Heart left ventricle (tissue), 13 donors: Measurements from ENCODE around the gene SLC44A1.

ENCODE experiments used
- CTCF ChIP-seq, 12 donors: fragments of 200-600 bp; sonication (generic) in 4 of 12; IDR thresholded peaks; one replicate each; pipeline versions ENCODE4 v1.5.0 to v1.8.0; 2018 to 2022; ENCODE audit warnings: antibody characterized with exemption in 12 of 12, mild to moderate bottlenecking in 5 of 12
- POLR2A ChIP-seq, 2 donors: fragments of 450-650 bp; IDR thresholded peaks; one replicate each; pipeline ENCODE4 v1.6.1; 2017; ENCODE audit warnings: antibody characterized with exemption in 2 of 2, mild to moderate bottlenecking in 2 of 2, moderate library complexity in 2 of 2
- donor health status: ischemic (EF 13 %, LVEDD 7.1; RV severe dilation, severe dysfunction).
- donor health status: DM: no; HTN: yes; CAD: no.
- donor health status: DM: no; HTN: no; CAD: no.
- donor health status: ischemic (EF 25% LVEDD 6.9; RV normal size, moderate dysfunction).
- donor health status: ischemic (EF 25% LVEDD 5.7; RV mildly dilated, moderate dysfunction).
- donor health status: ischemic (EF 35%, LVEDD 5.7; RV mildly dilated, moderate dysfunction).
- donor health status: nonischemic (EF 11% LVEDD 7.7; RV severe dilation, severe dysfunction).
- donor health status: DM: yes; HTN: yes; CAD: no.
- donor health status: PGD.
- donor health status: ischemic (EF 29% LVEDD 5.4; RV normal size, mild dysfunction).
- donor health status: nonischemic (EF 23%, LVEDD 6.1; RV moderate dilation, normal function).

- TF ChIP-seq CTCF (IDR thresholded peaks at IDR 0.05) (no peak), POLR2A (IDR thresholded peaks at IDR 0.05) (no peak)
Measured at GRCh38 chr9:105226055-105226454, 18.4 kb upstream of the SLC44A1 start.
